B cell (primary cell): ENCODE results near the gene DNAJC21.

Experiments
- CTCF ChIP-seq: fragments of 200-600 bp; IDR thresholded peaks from one replicate; pipeline ENCODE4 v1.8.0; 2022; ENCODE audit warnings: antibody characterized with exemption, mild to moderate bottlenecking
- EZH2 ChIP-seq: IDR thresholded peaks from 2 replicates; pipeline ENCODE4 v1.6.1; 2012; ENCODE audit warnings: borderline replicate concordance, low read depth, mild to moderate bottlenecking, moderate library complexity, low read length; ENCODE audit not compliant: insufficient read depth, poor library complexity, severe bottlenecking

- no peak for TF ChIP-seq CTCF
- no peak for TF ChIP-seq EZH2
Observed at GRCh38 chr5:34916518-34916917, 12.8 kb upstream of the DNAJC21 start.
